Measurements from ENCODE around the gene ENAM. TPM values are rescaled to one million over a fixed set of nuclear protein-coding genes. Genes with fewer than 3 reads are reported as not detected.

The ENAM gene
- total and polyA plus RNA-seq, 2 donors (not counting 1 experiment from before 2014, with no cell fraction given): 0.50 to 0.58 TPM

Other genes starting within 250 kb of the ENAM start
- gene SMR3B, start 245.6 kb upstream of the ENAM start, total RNA-seq: not detected in 2 replicates
- not detected in 2 replicates for gene SMR3B, start 245.6 kb upstream of the ENAM start, polyA plus RNA-seq
- not detected in 2 replicates for gene OPRPN, start 230.8 kb upstream of the ENAM start, total RNA-seq
- gene OPRPN, start 230.8 kb upstream of the ENAM start, polyA plus RNA-seq: not detected in 2 replicates
- gene MUC7, start 156.5 kb upstream of the ENAM start, total RNA-seq: not detected in 2 replicates
- gene MUC7, start 156.5 kb upstream of the ENAM start, polyA plus RNA-seq: not detected in 2 replicates
- not detected in 2 replicates for gene AMTN, start 110.2 kb upstream of the ENAM start, total RNA-seq
- not detected in 2 replicates for gene AMTN, start 110.2 kb upstream of the ENAM start, polyA plus RNA-seq
- gene AMBN, start 36.5 kb upstream of the ENAM start, total RNA-seq: not detected in 2 replicates
- gene AMBN, start 36.5 kb upstream of the ENAM start, polyA plus RNA-seq: not detected in 2 replicates
- gene JCHAIN, start 37.8 kb downstream of the ENAM start, total RNA-seq: 14.1 and 28.7 TPM in 2 replicates
- gene JCHAIN, start 37.8 kb downstream of the ENAM start, polyA plus RNA-seq: 9.3 and 11.3 TPM in 2 replicates
- gene UTP3, start 59.8 kb downstream of the ENAM start, total RNA-seq: 17.8 and 19.3 TPM in 2 replicates
- 20.4 and 26.9 TPM in 2 replicates for gene UTP3, start 59.8 kb downstream of the ENAM start, polyA plus RNA-seq
- 71.7 and 97.8 TPM in 2 replicates for gene RUFY3, start 93.2 kb downstream of the ENAM start, total RNA-seq
- gene RUFY3, start 93.2 kb downstream of the ENAM start, polyA plus RNA-seq: 23.6 and 36.3 TPM in 2 replicates
- 62.4 and 73.3 TPM in 2 replicates for gene GRSF1, start 211.1 kb downstream of the ENAM start, total RNA-seq
- gene GRSF1, start 211.1 kb downstream of the ENAM start, polyA plus RNA-seq: 96.5 and 101 TPM in 2 replicates